Activated T-cell treated with anti-CD3 and anti-CD28 coated beads for 24 hours (primary cell): ENCODE results near the gene REEP2.
A peak's percentile ranks its signal among the peaks of the same experiment; 100 is the strongest.
"Not testable (repeated sequence)": the region's sequence is repeated elsewhere in the genome, so short reads cannot be mapped to it uniquely, and the experiment has no call there.

Source experiments
- DNase-seq: peaks from one replicate; pipeline ENCODE4 v3.0.0-alpha.2; 2020; ENCODE audit warnings: low read depth

REEP2 gene

GRCh38 chr5:138438724-138439476 lies at the start of gene REEP2:
Gene REEP2 (plus strand): TSS chr5:138439057. CDS start chr5:138439209, 152 bp downstream.
- peak; percentile 59 for DNase-seq

GRCh38 chr5:138389332-138389731 lies 49.5 kb upstream of the REEP2 start:
- DNase-seq, result no peak

GRCh38 chr5:138389911-138390310 lies 48.9 kb upstream of the REEP2 start:
- not testable (repeated sequence) for DNase-seq

GRCh38 chr5:138391859-138392386 lies 46.9 kb upstream of the REEP2 start:
- no peak for DNase-seq

- DNase-seq, result no peak
Observed at GRCh38 chr5:138402640-138403039, 36.2 kb upstream of the REEP2 start.

GRCh38 chr5:138408023-138408422 lies 30.8 kb upstream of the REEP2 start:
- DNase-seq, result no peak

- peak; percentile 2 for DNase-seq
Observed at GRCh38 chr5:138410996-138411640, 27.7 kb upstream of the REEP2 start.

GRCh38 chr5:138418444-138418843 lies 20.4 kb upstream of the REEP2 start:
- no peak for DNase-seq

GRCh38 chr5:138425079-138425478 lies 13.8 kb upstream of the REEP2 start:
- DNase-seq, result no peak

- no peak for DNase-seq
Observed at GRCh38 chr5:138435943-138436342, 2.9 kb upstream of the REEP2 start.

GRCh38 chr5:138438003-138438723 lies 694 bp upstream of the REEP2 start:
- DNase-seq, result no peak

GRCh38 chr5:138439477-138440158 lies 761 bp downstream of the REEP2 start:
- DNase-seq, result no peak

GRCh38 chr5:138440159-138441073 lies 1.6 kb downstream of the REEP2 start:
- DNase-seq, result no peak

GRCh38 chr5:138441221-138441620 lies 2.4 kb downstream of the REEP2 start:
- no peak for DNase-seq

GRCh38 chr5:138444078-138444773 lies 5.4 kb downstream of the REEP2 start:
- DNase-seq, result no peak

GRCh38 chr5:138444774-138445546 lies 6.1 kb downstream of the REEP2 start:
- no peak for DNase-seq

- no peak for DNase-seq
Observed at GRCh38 chr5:138445547-138446271, 6.9 kb downstream of the REEP2 start.

- no peak for DNase-seq
Observed at GRCh38 chr5:138448070-138448469, 9.2 kb downstream of the REEP2 start.
